Measurements from ENCODE around the gene LSG1.

DNA sequence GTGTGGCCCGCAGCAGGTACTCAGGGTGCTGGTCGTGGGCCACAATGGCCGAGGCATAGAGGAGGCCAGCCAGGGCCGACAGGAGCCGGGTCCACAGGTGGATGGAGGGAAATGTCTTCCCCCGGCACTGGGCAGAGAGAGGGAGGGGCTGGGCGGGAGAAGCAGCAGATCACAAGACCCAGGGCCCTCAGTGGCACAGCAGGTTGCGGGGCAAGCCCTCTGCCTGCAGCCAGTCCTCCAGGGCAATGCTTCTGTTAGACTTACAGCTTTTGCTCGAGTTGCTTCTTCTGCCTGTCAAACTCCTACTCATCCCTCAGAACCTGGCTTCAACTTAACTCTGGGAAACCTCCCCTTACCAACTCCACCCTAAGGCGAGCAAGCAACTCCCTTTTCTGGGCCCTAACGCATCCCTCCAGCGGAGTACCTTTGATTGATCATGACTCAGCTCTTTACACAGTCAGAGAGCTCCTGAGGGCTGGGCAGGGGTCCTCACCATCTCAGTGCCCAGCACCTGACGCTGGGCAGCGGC, 54.8 kb downstream of the LSG1 start:
- TF ChIP-seq, protein P1, sequence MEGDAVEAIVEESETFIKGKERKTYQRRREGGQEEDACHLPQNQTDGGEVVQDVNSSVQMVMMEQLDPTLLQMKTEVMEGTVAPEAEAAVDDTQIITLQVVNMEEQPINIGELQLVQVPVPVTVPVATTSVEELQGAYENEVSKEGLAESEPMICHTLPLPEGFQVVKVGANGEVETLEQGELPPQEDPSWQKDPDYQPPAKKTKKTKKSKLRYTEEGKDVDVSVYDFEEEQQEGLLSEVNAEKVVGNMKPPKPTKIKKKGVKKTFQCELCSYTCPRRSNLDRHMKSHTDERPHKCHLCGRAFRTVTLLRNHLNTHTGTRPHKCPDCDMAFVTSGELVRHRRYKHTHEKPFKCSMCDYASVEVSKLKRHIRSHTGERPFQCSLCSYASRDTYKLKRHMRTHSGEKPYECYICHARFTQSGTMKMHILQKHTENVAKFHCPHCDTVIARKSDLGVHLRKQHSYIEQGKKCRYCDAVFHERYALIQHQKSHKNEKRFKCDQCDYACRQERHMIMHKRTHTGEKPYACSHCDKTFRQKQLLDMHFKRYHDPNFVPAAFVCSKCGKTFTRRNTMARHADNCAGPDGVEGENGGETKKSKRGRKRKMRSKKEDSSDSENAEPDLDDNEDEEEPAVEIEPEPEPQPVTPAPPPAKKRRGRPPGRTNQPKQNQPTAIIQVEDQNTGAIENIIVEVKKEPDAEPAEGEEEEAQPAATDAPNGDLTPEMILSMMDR (IDR thresholded peaks at IDR 0.05; ENCODE audit: low read depth, low read length, poor library complexity, severe bottlenecking): no peak
- no peak for TF ChIP-seq EZH2phosphoT487 (IDR thresholded peaks at IDR 0.05; ENCODE audit: borderline replicate concordance, low read length)

Data from DOHH2 (cell line).